GM13976 (cell line): ENCODE data around the gene NEBL.

Experiments used
- DNase-seq: peaks from one replicate; pipeline ENCODE4 v3.0.0; 2012; ENCODE audit warnings: low spot score
- CTCF ChIP-seq: IDR thresholded peaks from 2 replicates; pipeline ENCODE4 v1.5.1; 2012; ENCODE audit warnings: borderline replicate concordance, mild to moderate bottlenecking; ENCODE audit not compliant: insufficient read depth; ENCODE audit errors: extremely low read depth, missing control alignments, control extremely low read depth
- in situ Hi-C: fragments of 300-500 bp; cut with MboI; formaldehyde crosslinking; loops from one replicate; pipeline ENCODE4 v1.12.0; 2022; ENCODE audit warnings: low sequenced_read_pairs, mixed read lengths, inconsistent platforms; ENCODE audit not compliant: unreplicated experiment

NEBL gene

GRCh38 chr10:20785174-20785573 lies 111.9 kb downstream of the NEBL start:
- DNase-seq = no peak
- in situ Hi-C loops = no loop called here
- no peak for TF ChIP-seq CTCF

- TF ChIP-seq CTCF = no peak
- DNase-seq = no peak
- in situ Hi-C loops = no loop called here
Measured at GRCh38 chr10:20778008-20778757, 118.9 kb downstream of the NEBL start.

- in situ Hi-C loops = no loop called here
- no peak for TF ChIP-seq CTCF
- DNase-seq = no peak
Measured at GRCh38 chr10:20776384-20777118, 120.6 kb downstream of the NEBL start.

- no peak for DNase-seq
- no peak for TF ChIP-seq CTCF
- in situ Hi-C loops = no loop called here
Measured at GRCh38 chr10:20771051-20771450, 126.1 kb downstream of the NEBL start.

- no peak for DNase-seq
- in situ Hi-C loops = no loop called here
- TF ChIP-seq CTCF = no peak
Measured at GRCh38 chr10:20769481-20769880, 127.6 kb downstream of the NEBL start.

- in situ Hi-C loops = no loop called here
- no peak for TF ChIP-seq CTCF
- no peak for DNase-seq
Measured at GRCh38 chr10:20768843-20769242, 128.3 kb downstream of the NEBL start.
